Cerebellar nuclear complex (tissue), 1 donor: ENCODE results near the gene SUN1.
A peak's percentile ranks its signal among the peaks of the same experiment; 100 is the strongest.
"Not testable (repeated sequence)": the region's sequence is repeated elsewhere in the genome, so short reads cannot be mapped to it uniquely, and the experiment has no call there.

Source experiments
- DNase-seq, 2 experiments: peaks; one replicate each; lab custom pipeline; 2025; lab: John Stamatoyannopoulos, UW

The SUN1 gene

GRCh38 chr7:855686-856369 lies 23.6 kb downstream of the SUN1 start:
- no peak for DNase-seq

GRCh38 chr7:856444-857095 lies 24.3 kb downstream of the SUN1 start:
- DNase-seq = no peak

GRCh38 chr7:857661-858060 lies 25.4 kb downstream of the SUN1 start:
- DNase-seq = no peak

GRCh38 chr7:859359-860030 lies 27.2 kb downstream of the SUN1 start:
- DNase-seq = no peak

GRCh38 chr7:860149-860548 lies 27.9 kb downstream of the SUN1 start:
- no peak for DNase-seq

- no peak for DNase-seq
Observed at GRCh38 chr7:861222-861621, 28.9 kb downstream of the SUN1 start.

GRCh38 chr7:862157-862556 lies 29.9 kb downstream of the SUN1 start:
- DNase-seq = no peak

- DNase-seq = no peak
Observed at GRCh38 chr7:863106-863505, 30.8 kb downstream of the SUN1 start.

- no peak for DNase-seq
Observed at GRCh38 chr7:865921-866320, 33.6 kb downstream of the SUN1 start.

GRCh38 chr7:867001-867405 lies 34.7 kb downstream of the SUN1 start:
- DNase-seq = peak; percentile 25 to 76

GRCh38 chr7:867406-868188 lies 35.3 kb downstream of the SUN1 start:
- no peak for DNase-seq

GRCh38 chr7:868189-868486 lies 35.9 kb downstream of the SUN1 start:
- no peak for DNase-seq

GRCh38 chr7:869348-869747 lies 37.1 kb downstream of the SUN1 start:
- no peak for DNase-seq

- DNase-seq = no peak
Observed at GRCh38 chr7:871900-872537, 39.7 kb downstream of the SUN1 start.

- not testable (repeated sequence) for DNase-seq
Observed at GRCh38 chr7:872685-873084, 40.4 kb downstream of the SUN1 start.

GRCh38 chr7:873367-874002 lies 41.2 kb downstream of the SUN1 start:
- peak in 1 of 2 experiments; percentile 40 for DNase-seq

GRCh38 chr7:874031-874749 lies 41.9 kb downstream of the SUN1 start:
- no peak for DNase-seq

GRCh38 chr7:875051-875450 lies 42.8 kb downstream of the SUN1 start:
- DNase-seq = no peak

GRCh38 chr7:875476-876076 lies 43.3 kb downstream of the SUN1 start:
- DNase-seq = no peak
